ENCODE measurements around the gene IL18. TPM values are rescaled to one million over a fixed set of nuclear protein-coding genes. Genes with fewer than 3 reads are reported as not detected.
"Not testable (repeated sequence)": the region's sequence is repeated elsewhere in the genome, so short reads cannot be mapped to it uniquely, and the experiment has no call there.

The IL18 gene
- total and polyA plus RNA-seq, 8 donors, result 4.7 to 58.2 (median 20.1) TPM

GRCh38 chr11:112210890-112211289, 47.0 kb upstream of the IL18 start:
- no peaks in the 10 kb centered on the region for H3K4me1 ChIP-seq
- TF ChIP-seq EP300 (IDR thresholded peaks at IDR 0.05) (no peak), POLR2AphosphoS5 (IDR thresholded peaks at IDR 0.05) (no peak), CTCF (IDR thresholded peaks at IDR 0.05) (no peak), POLR2A (IDR thresholded peaks at IDR 0.05) (no peak)
- intact Hi-C loops (cut with DNase I; ENCODE audit: low total_unique reads), result no loop called here
- no peak overlapping the region for H3K4me3 ChIP-seq
- DNase-seq, result no peak
- no peaks in the 10 kb centered on the region for H3K27me3 ChIP-seq
- H3K9me3 ChIP-seq, result no peaks in the 10 kb centered on the region
- no peaks in the 10 kb centered on the region for H3K36me3 ChIP-seq
- 68 to 85% (median 76%) methylated on average over 1 of the region's 1 CpG for WGBS, 5 donors
- H3K27ac ChIP-seq, result no peak overlapping the region

GRCh38 chr11:112206071-112206470, 42.2 kb upstream of the IL18 start:
- peaks cover 0 to 14% (median 0%) of the 10 kb centered on the region in 4 donors for H3K36me3 ChIP-seq
- no peak overlapping the region for H3K27ac ChIP-seq
- H3K4me3 ChIP-seq, result no peak overlapping the region
- H3K4me1 ChIP-seq, result no peaks in the 10 kb centered on the region
- H3K27me3 ChIP-seq, result no peaks in the 10 kb centered on the region
- H3K9me3 ChIP-seq, result no peaks in the 10 kb centered on the region
- TF ChIP-seq CTCF (IDR thresholded peaks at IDR 0.05), result no peak
- no peak for TF ChIP-seq POLR2A (IDR thresholded peaks at IDR 0.05)
- TF ChIP-seq POLR2AphosphoS5 (IDR thresholded peaks at IDR 0.05), result no peak
- TF ChIP-seq EP300 (IDR thresholded peaks at IDR 0.05), result no peak
- 93 to 95% (median 94%) methylated on average over 23 of the region's 23 CpGs for WGBS, 5 donors
- DNase-seq, result no peak
- intact Hi-C loops (cut with DNase I; ENCODE audit: low total_unique reads), result no loop called here

GRCh38 chr11:112200252-112200651, 36.4 kb upstream of the IL18 start:
- Histone ChIP-seq H3K4me3 (no peak overlapping the region), H3K36me3 (peaks cover 0 to 10% (median 0%) of the 10 kb centered on the region in 4 donors), H3K27me3 (no peaks in the 10 kb centered on the region), H3K4me1 (no peaks in the 10 kb centered on the region), H3K9me3 (no peaks in the 10 kb centered on the region), H3K27ac (no peak overlapping the region)
- 34 to 42% (median 35%) methylated on average over 2 of the region's 2 CpGs for WGBS, 5 donors
- TF ChIP-seq EP300 (IDR thresholded peaks at IDR 0.05) (no peak), CTCF (IDR thresholded peaks at IDR 0.05) (no peak), POLR2AphosphoS5 (IDR thresholded peaks at IDR 0.05) (no peak), POLR2A (IDR thresholded peaks at IDR 0.05) (no peak)
- DNase-seq, result no peak
- intact Hi-C loops (cut with DNase I; ENCODE audit: low total_unique reads), result no loop called here

- H3K4me1 ChIP-seq; H3K36me3 ChIP-seq; H3K9me3 ChIP-seq; H3K27me3 ChIP-seq; DNase-seq; H3K27ac ChIP-seq; H3K4me3 ChIP-seq; intact Hi-C loops (cut with DNase I; ENCODE audit: low total_unique reads): not testable (repeated sequence)
- WGBS, 5 donors, result 77 to 83% (median 80%) methylated on average over 4 of the region's 4 CpGs
Measured at GRCh38 chr11:112199101-112199500, 35.2 kb upstream of the IL18 start.

GRCh38 chr11:112196519-112197087, 32.7 kb upstream of the IL18 start:
- WGBS, 5 donors, result 88 to 94% (median 93%) methylated on average over 2 of the region's 2 CpGs
- Histone ChIP-seq H3K4me1 (no peaks in the 10 kb centered on the region), H3K27ac (no peak overlapping the region), H3K27me3 (no peaks in the 10 kb centered on the region), H3K9me3 (no peaks in the 10 kb centered on the region), H3K36me3 (no peaks in the 10 kb centered on the region), H3K4me3 (no peak overlapping the region)
- intact Hi-C loops (cut with DNase I; ENCODE audit: low total_unique reads), result no loop called here
- no peak for DNase-seq
- TF ChIP-seq CTCF (IDR thresholded peaks at IDR 0.05) (no peak), EP300 (IDR thresholded peaks at IDR 0.05) (no peak), POLR2AphosphoS5 (IDR thresholded peaks at IDR 0.05) (no peak), POLR2A (IDR thresholded peaks at IDR 0.05) (no peak)

Data from stomach (tissue), 9 donors.